C4-2B (cell line): Measurements from ENCODE around the gene REEP3.

Source experiments
- CTCF ChIP-seq: fragments of 450-650 bp; conservative IDR thresholded peaks from 2 replicates; pipeline ENCODE4 v1.5.1; 2017; ENCODE audit warnings: mild to moderate bottlenecking
- ZFX ChIP-seq: fragments of 450-650 bp; IDR thresholded peaks from 2 replicates; pipeline ENCODE4 v1.6.1; 2017

- TF ChIP-seq CTCF: no peak
- TF ChIP-seq ZFX: no peak
Measured at GRCh38 chr10:63502832-63503231, 18.4 kb upstream of the REEP3 start.
